HG02870 (cell line): ENCODE data around the gene SALL4.
"Not testable (repeated sequence)": the region's sequence is repeated elsewhere in the genome, so short reads cannot be mapped to it uniquely, and the experiment has no call there.

ENCODE experiments used
- ATAC-seq: cut with Tn5 transposase; IDR thresholded peaks from one replicate; pipeline ENCODE4 v1.9.1; 2021; ENCODE audit warnings: mild to moderate bottlenecking, moderate library complexity; ENCODE audit not compliant: unreplicated experiment

SALL4 gene

DNA sequence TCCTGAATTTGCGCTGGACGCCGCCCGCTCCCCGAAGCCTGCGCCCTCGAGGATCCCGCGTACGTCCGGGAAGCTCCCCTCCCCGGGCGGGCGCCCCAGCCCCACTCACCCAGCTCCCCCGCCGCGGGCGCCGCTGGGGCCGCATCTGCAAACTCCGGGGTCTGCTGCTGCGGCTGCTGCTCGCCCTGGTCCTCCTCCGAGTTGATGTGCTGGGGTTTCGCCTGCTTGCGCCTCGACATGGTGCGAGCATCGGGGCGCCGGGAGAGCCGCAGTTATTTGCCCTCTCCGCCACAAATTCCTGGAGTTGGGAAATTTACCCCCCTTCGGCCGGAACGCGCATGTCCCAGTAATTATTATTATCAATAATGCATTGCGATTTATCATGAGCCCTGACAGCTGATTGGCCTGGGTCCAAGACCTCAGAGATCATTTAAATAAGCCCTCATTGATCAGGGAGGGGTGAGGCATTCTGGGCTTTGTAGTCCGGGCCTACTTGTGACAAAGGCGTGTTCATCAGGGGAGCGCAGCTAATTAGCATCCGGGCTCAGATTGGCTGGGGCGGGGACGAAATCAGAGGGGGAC is at the start of gene SALL4:
Gene SALL4 (minus strand): TSS at position 352 of the 582 bp plus-strand sequence. CDS start 113 bp downstream, at position 239.
- ATAC-seq: no peak

- ATAC-seq: no peak
Observed at GRCh38 chr20:51848346-51848745, 46.0 kb upstream of the SALL4 start.

- no peak for ATAC-seq
Observed at GRCh38 chr20:51840865-51841264, 38.5 kb upstream of the SALL4 start.

GRCh38 chr20:51837876-51838420 is 35.6 kb upstream of the SALL4 start:
- no peak for ATAC-seq

- no peak for ATAC-seq
Observed at GRCh38 chr20:51837436-51837835, 35.1 kb upstream of the SALL4 start.

DNA sequence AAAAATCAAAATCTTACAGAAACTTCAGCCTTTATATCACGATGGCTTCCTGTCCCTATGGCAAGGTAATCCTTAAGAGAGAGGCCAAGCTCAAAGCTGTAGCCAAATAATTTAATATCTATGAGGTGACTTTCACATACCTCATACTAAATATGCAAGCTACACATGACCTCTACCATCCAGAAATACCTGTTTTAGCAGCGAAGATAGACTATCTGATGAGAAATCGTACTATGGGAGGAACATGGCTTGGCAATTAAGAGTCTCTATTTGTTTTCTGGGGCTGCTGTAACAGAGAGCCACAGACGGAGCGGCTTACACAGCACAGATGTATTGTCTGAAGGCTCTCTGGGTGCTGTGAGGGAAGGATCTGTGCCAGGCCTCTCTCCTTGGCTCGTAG is 31.0 kb upstream of the SALL4 start:
- ATAC-seq: no peak

DNA sequence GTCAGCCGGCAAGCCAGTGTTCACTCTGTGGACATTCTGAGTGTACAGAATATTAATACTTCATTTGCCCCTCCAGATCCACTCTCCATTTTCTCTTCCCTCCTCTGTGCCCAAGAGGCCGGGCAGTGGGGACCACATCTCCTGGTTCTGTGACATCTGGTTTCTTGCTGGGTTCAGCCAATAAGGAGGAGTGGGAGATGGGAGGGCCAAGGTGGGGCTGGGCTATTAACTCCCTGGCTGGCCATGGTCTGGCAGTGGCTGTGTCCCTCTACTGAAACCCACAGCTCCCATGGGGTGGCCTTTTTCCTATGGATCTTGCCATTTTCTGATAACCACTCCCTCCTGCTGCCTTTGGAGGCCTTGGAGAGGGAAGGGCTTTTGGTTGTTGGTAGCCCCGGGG is 30.0 kb upstream of the SALL4 start:
- ATAC-seq: no peak

- ATAC-seq: no peak
Observed at GRCh38 chr20:51831866-51832265, 29.5 kb upstream of the SALL4 start.

GRCh38 chr20:51830538-51830937 is 28.2 kb upstream of the SALL4 start:
- ATAC-seq: no peak

- ATAC-seq: no peak
Observed at GRCh38 chr20:51828762-51829161, 26.4 kb upstream of the SALL4 start.

DNA sequence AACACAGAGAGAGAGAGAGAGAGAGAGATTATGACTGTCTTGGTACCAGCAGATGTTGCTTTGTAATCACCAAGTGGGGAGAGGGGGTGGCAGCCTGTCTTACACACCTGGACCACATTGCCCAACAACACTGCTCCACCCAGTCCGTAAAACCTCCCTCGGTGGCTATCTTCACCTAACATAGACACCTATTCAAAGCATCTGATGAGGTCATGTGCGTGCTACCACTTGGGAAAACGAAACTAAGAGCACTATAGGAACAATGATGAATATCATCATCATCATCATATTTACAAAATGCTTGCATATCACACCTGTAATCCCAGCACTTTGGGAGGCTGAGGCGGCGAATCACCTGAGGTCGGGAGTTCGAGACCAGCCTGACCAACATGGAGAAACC is 24.1 kb upstream of the SALL4 start:
- no peak for ATAC-seq

DNA sequence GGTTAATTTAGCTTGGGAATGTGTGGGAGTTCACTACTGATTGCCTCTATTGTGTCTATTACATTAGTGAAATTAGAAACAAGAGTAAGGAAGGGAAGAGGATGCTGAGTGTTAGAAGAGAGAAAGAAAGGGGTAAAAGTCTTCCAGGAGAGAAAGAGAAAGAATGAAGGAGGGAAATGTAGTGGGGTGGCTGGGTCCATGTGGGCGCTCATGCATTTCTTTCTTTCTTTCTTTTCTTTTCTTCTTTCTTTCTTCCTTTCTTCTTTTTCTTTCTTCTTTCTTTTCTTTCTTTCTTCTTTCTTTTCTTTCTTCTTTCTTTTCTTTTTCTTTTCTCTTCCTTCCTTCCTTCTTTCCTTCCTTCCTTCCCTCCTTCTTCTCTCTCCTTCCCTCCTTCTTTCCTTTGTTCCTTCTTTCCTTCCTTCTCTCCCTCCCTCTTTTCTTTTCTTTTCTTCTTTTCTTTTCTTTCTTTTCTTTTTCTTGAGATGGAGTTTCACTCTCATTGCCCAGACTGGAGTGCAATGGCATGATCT is 16.2 kb upstream of the SALL4 start:
- no peak for ATAC-seq

- not testable (repeated sequence) for ATAC-seq
Observed at GRCh38 chr20:51816856-51817255, 14.5 kb upstream of the SALL4 start.

DNA sequence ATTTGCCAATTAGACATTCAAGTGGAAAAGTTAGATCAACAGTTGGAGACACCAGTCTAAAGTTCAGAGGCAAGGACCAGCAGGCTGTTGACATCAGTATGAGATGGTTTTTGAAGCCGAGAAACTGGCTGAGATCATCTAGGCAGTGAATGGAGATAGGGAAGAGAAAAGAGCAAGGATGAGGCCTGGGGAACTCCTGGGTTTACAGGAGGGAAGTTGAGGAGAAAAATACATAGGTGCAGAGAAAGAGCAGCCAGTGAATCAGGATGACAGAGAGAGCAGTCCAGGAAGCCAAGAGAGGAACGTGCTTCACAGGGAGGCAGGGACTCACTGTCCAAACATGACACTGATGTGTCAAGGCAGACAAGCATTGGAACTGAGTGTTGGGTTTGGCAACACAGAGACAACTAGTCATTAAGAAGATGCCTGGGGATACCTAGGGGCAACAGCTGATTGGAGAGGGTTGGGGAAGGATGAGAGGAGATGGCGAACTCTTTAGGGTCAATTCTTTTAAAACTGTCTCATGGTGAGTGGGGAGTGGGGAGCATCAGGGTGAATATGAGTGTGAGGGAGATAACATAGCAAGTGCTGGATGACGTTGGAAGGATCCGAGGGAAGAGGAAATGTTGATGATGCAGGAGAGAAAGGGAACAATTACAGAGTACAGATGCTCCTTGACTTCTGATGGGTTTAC is 13.2 kb upstream of the SALL4 start:
- ATAC-seq: no peak

GRCh38 chr20:51812861-51813260 is 10.5 kb upstream of the SALL4 start:
- ATAC-seq: no peak

DNA sequence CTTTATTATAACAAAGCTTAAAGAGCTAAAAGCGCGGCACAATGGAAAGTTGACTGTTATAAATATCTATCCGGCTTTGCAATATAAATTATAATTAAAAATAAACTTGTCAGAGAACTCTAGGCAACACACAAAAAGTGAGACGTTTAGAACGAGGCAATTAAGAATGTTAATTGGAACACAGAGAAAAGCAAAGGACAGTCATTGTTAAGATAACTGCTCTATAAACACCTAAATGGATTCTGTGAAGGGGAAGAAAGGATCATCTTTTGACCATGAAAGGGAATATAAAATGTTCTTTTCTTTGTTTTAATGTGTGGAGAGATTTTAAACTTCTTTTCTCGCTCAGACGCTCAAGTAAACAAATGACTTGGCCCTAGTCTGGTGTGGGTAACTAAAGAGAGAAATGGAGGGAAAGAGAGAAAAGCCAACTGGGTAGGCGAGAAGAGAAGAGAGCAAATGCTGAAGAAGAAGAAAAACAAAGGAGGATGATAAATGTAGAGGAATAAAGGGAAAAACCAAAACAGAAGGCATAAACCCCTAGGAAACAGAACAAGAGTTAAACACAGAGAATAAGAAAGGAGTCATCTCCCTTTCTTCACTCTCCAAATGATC is 9.3 kb upstream of the SALL4 start:
- ATAC-seq: no peak

DNA sequence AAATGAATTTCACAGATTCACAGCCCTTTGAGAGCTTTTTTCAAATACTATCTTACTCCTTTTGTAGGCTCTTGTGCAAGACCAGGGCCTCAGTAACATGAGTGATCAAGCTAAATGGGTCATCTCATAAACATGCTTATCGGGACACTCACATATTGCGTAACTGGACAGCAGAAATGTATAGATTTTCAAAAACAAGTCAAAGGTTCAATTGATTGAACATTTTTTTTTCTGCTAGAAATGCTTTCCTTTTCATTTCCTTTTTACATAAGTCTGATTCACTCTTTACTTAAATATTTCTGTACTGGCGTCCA is 8.7 kb upstream of the SALL4 start:
- ATAC-seq: no peak

GRCh38 chr20:51810155-51811041 is 8.1 kb upstream of the SALL4 start:
- no peak for ATAC-seq

DNA sequence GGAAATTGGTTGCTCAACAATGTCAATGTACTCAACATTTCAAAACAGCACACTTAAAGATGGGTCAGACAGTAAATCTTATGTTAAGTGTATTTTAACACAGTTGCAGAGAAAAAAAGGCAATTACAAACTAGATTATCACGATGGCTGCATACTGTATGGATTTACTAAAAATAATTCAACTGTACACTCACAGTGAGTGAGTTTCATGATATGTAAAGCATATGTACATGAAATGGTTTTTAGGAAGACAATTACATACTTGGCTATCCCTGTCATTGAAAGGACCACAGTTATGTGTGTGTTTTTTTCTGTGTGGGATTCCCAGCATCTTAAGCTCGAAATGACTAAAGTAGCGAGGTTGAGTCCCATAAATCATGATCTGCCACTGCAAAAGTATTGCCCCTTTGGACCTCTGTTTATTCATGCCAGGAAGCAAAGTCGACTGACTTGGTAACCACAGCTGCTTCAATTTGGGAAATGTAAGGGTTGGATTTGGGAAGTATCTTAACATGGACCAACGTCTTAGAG is 5.5 kb upstream of the SALL4 start:
- ATAC-seq: no peak

DNA sequence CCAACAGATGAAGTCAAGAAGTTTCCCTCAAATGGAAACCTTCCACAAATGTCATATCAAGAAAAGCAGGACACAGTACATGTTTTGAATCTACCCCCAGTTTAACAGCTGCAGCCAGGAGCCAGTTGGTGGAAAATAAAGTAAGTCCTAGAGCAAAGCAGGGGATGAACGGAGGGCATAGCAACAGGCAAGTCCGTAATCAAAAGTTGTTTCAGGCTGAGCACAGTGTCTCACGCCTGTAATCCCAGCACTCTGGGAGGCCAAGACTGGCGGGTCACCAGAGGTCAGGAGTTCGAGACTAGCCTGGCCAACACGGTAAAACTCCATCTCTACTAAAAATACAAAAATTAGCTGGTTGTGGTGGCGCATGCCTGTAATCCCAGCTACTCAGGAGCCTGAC is 2.4 kb upstream of the SALL4 start:
- ATAC-seq: no peak
